ENCODE data around the gene CFAP299.

- no peak for TF ChIP-seq POLR2A (IDR thresholded peaks at IDR 0.05; ENCODE audit: low read length)
- no peak for TF ChIP-seq GATA1 (IDR thresholded peaks at IDR 0.05; ENCODE audit: low read depth, low read length)
Observed at GRCh38 chr4:80489798-80490197, 154.3 kb downstream of the CFAP299 start.
